ENCODE data around the gene BANP.
"Not testable (repeated sequence)": the region's sequence is repeated elsewhere in the genome, so short reads cannot be mapped to it uniquely, and the experiment has no call there.

The BANP gene

GRCh38 chr16:88073201-88073721 is 122.0 kb downstream of the BANP start:
- H3K36me3 ChIP-seq (replicated peaks), result peaks cover 4% of the 10 kb centered on the region; the same call in 1 of the 2 replicates
- no peak overlapping the region for H3K4me3 ChIP-seq
- no peaks in the 10 kb centered on the region for H3K9me3 ChIP-seq
- no peaks in the 10 kb centered on the region for H3K27me3 ChIP-seq (ENCODE audit: low read depth)
- no peak for DNase-seq (ENCODE audit: low spot score in 2 of 2)
- no peaks in the 10 kb centered on the region for H3K4me1 ChIP-seq
- in situ Hi-C loops (cut with MboI; ENCODE audit: low sequenced_read_pairs), result no loop called here

GRCh38 chr16:88074041-88074440 is 122.8 kb downstream of the BANP start:
- Histone ChIP-seq H3K4me1 (no peaks in the 10 kb centered on the region), H3K4me3 (no peak overlapping the region), H3K9me3 (no peaks in the 10 kb centered on the region), H3K27me3 (ENCODE audit: low read depth) (no peaks in the 10 kb centered on the region), H3K36me3 (replicated peaks) (peaks cover 4% of the 10 kb centered on the region; the same call in 1 of the 2 replicates)
- in situ Hi-C loops (cut with MboI; ENCODE audit: low sequenced_read_pairs), result no loop called here
- no peak for DNase-seq (ENCODE audit: low spot score in 2 of 2)

GRCh38 chr16:88076211-88076931 is 125.1 kb downstream of the BANP start:
- no peak for DNase-seq (ENCODE audit: low spot score in 2 of 2)
- H3K4me1 ChIP-seq, result no peaks in the 10 kb centered on the region
- H3K9me3 ChIP-seq, result no peaks in the 10 kb centered on the region
- no peak overlapping the region for H3K4me3 ChIP-seq
- no peaks in the 10 kb centered on the region for H3K27me3 ChIP-seq (ENCODE audit: low read depth)
- H3K36me3 ChIP-seq (replicated peaks), result no peaks in the 10 kb centered on the region
- in situ Hi-C loops (cut with MboI; ENCODE audit: low sequenced_read_pairs), result no loop called here

GRCh38 chr16:88076932-88077320 is 125.7 kb downstream of the BANP start:
- in situ Hi-C loops (cut with MboI; ENCODE audit: low sequenced_read_pairs); H3K4me1 ChIP-seq; H3K27me3 ChIP-seq (ENCODE audit: low read depth); H3K9me3 ChIP-seq; H3K4me3 ChIP-seq; DNase-seq (ENCODE audit: low spot score in 2 of 2); H3K36me3 ChIP-seq (replicated peaks): not testable (repeated sequence)

GRCh38 chr16:88077328-88078108 is 126.3 kb downstream of the BANP start:
- Histone ChIP-seq H3K4me1 (no peaks in the 10 kb centered on the region), H3K4me3 (no peak overlapping the region), H3K9me3 (no peaks in the 10 kb centered on the region), H3K36me3 (replicated peaks) (no peaks in the 10 kb centered on the region), H3K27me3 (ENCODE audit: low read depth) (no peaks in the 10 kb centered on the region)
- in situ Hi-C loops (cut with MboI; ENCODE audit: low sequenced_read_pairs), result no loop called here
- DNase-seq (ENCODE audit: low spot score in 2 of 2), result no peak

GRCh38 chr16:88078111-88078775 is 127.0 kb downstream of the BANP start:
- Histone ChIP-seq H3K4me1 (no peaks in the 10 kb centered on the region), H3K36me3 (replicated peaks) (no peaks in the 10 kb centered on the region), H3K27me3 (ENCODE audit: low read depth) (no peaks in the 10 kb centered on the region), H3K4me3 (no peak overlapping the region), H3K9me3 (no peaks in the 10 kb centered on the region)
- in situ Hi-C loops (cut with MboI; ENCODE audit: low sequenced_read_pairs), result no loop called here
- no peak for DNase-seq (ENCODE audit: low spot score in 2 of 2)

- no peak for DNase-seq (ENCODE audit: low spot score in 2 of 2)
- Histone ChIP-seq H3K4me1 (no peaks in the 10 kb centered on the region), H3K4me3 (no peak overlapping the region), H3K9me3 (no peaks in the 10 kb centered on the region), H3K36me3 (replicated peaks) (no peaks in the 10 kb centered on the region), H3K27me3 (ENCODE audit: low read depth) (no peaks in the 10 kb centered on the region)
- in situ Hi-C loops (cut with MboI; ENCODE audit: low sequenced_read_pairs), result no loop called here
Observed at GRCh38 chr16:88083582-88083981, 132.3 kb downstream of the BANP start.

GRCh38 chr16:88084881-88085280 is 133.6 kb downstream of the BANP start:
- H3K4me3 ChIP-seq, result no peak overlapping the region
- no peaks in the 10 kb centered on the region for H3K4me1 ChIP-seq
- DNase-seq (ENCODE audit: low spot score in 2 of 2), result no peak
- no peaks in the 10 kb centered on the region for H3K27me3 ChIP-seq (ENCODE audit: low read depth)
- no peaks in the 10 kb centered on the region for H3K9me3 ChIP-seq
- in situ Hi-C loops (cut with MboI; ENCODE audit: low sequenced_read_pairs), result no loop called here
- no peaks in the 10 kb centered on the region for H3K36me3 ChIP-seq (replicated peaks)

GRCh38 chr16:88086571-88087516 is 135.6 kb downstream of the BANP start:
- DNase-seq (ENCODE audit: low spot score in 2 of 2), result no peak
- H3K4me3 ChIP-seq, result no peak overlapping the region
- H3K9me3 ChIP-seq, result no peaks in the 10 kb centered on the region
- H3K36me3 ChIP-seq (replicated peaks), result no peaks in the 10 kb centered on the region
- no peaks in the 10 kb centered on the region for H3K27me3 ChIP-seq (ENCODE audit: low read depth)
- in situ Hi-C loops (cut with MboI; ENCODE audit: low sequenced_read_pairs), result no loop called here
- no peaks in the 10 kb centered on the region for H3K4me1 ChIP-seq

GRCh38 chr16:88087517-88087877 is 136.3 kb downstream of the BANP start:
- no peak for DNase-seq (ENCODE audit: low spot score in 2 of 2)
- in situ Hi-C loops (cut with MboI; ENCODE audit: low sequenced_read_pairs), result no loop called here
- H3K4me1 ChIP-seq, result no peaks in the 10 kb centered on the region
- H3K36me3 ChIP-seq (replicated peaks), result no peaks in the 10 kb centered on the region
- H3K4me3 ChIP-seq, result no peak overlapping the region
- H3K27me3 ChIP-seq (ENCODE audit: low read depth), result no peaks in the 10 kb centered on the region
- H3K9me3 ChIP-seq, result no peaks in the 10 kb centered on the region

- no peaks in the 10 kb centered on the region for H3K36me3 ChIP-seq (replicated peaks)
- H3K4me1 ChIP-seq, result no peaks in the 10 kb centered on the region
- no peaks in the 10 kb centered on the region for H3K27me3 ChIP-seq (ENCODE audit: low read depth)
- in situ Hi-C loops (cut with MboI; ENCODE audit: low sequenced_read_pairs), result no loop called here
- H3K4me3 ChIP-seq, result no peak overlapping the region
- DNase-seq (ENCODE audit: low spot score in 2 of 2), result no peak
- H3K9me3 ChIP-seq, result no peaks in the 10 kb centered on the region
Observed at GRCh38 chr16:88088161-88088581, 136.9 kb downstream of the BANP start.

GRCh38 chr16:88088611-88089010 is 137.4 kb downstream of the BANP start:
- H3K36me3 ChIP-seq (replicated peaks); H3K27me3 ChIP-seq (ENCODE audit: low read depth); H3K4me1 ChIP-seq; in situ Hi-C loops (cut with MboI; ENCODE audit: low sequenced_read_pairs); H3K9me3 ChIP-seq; DNase-seq (ENCODE audit: low spot score in 2 of 2); H3K4me3 ChIP-seq: not testable (repeated sequence)

- not testable (repeated sequence) for H3K36me3 ChIP-seq (replicated peaks); H3K27me3 ChIP-seq (ENCODE audit: low read depth)
Observed at GRCh38 chr16:88089071-88089470, 137.8 kb downstream of the BANP start.

More at GRCh38 chr16:88089071-88089470, 137.8 kb downstream of the BANP start:
- H3K9me3 ChIP-seq; DNase-seq (ENCODE audit: low spot score in 2 of 2); in situ Hi-C loops (cut with MboI; ENCODE audit: low sequenced_read_pairs); H3K4me1 ChIP-seq; H3K4me3 ChIP-seq: not testable (repeated sequence)

All from HAP-1 (cell line).